ENCODE results near the gene NEU3. TPM values are rescaled to one million over a fixed set of nuclear protein-coding genes. Genes with fewer than 3 reads are reported as not detected.

NEU3 gene, protein sequence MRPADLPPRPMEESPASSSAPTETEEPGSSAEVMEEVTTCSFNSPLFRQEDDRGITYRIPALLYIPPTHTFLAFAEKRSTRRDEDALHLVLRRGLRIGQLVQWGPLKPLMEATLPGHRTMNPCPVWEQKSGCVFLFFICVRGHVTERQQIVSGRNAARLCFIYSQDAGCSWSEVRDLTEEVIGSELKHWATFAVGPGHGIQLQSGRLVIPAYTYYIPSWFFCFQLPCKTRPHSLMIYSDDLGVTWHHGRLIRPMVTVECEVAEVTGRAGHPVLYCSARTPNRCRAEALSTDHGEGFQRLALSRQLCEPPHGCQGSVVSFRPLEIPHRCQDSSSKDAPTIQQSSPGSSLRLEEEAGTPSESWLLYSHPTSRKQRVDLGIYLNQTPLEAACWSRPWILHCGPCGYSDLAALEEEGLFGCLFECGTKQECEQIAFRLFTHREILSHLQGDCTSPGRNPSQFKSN
- total RNA-seq (14.4 TPM), polyA plus RNA-seq (9.3 TPM)
- long read RNA-seq, donor 1, result 0 reads
- long read RNA-seq, donor 2, result 0 reads
- long read RNA-seq, donor 3, full-length matches to known transcripts, result 7 of 7 reads
- long read RNA-seq, donor 3, partial matches to known transcripts, result 0 of 7 reads
- long read RNA-seq, donor 3, other reads (novel, unspliced or antisense), result 0 of 7 reads
- long read RNA-seq, donor 4, full-length matches to known transcripts, result 3 of 3 reads
- long read RNA-seq, donor 4, partial matches to known transcripts, result 0 of 3 reads
- long read RNA-seq, donor 4, other reads (novel, unspliced or antisense), result 0 of 3 reads
- long read RNA-seq, donor 5, full-length matches to known transcripts, result 4 of 4 reads
- long read RNA-seq, donor 5, partial matches to known transcripts, result 0 of 4 reads
- long read RNA-seq, donor 5, other reads (novel, unspliced or antisense), result 0 of 4 reads
- long read RNA-seq, donor 6, partial matches to known transcripts, result 0 of 1 reads
- long read RNA-seq, donor 6, other reads (novel, unspliced or antisense), result 0 of 1 reads
- long read RNA-seq, donor 7, full-length matches to known transcripts, result 2 of 2 reads
- long read RNA-seq, donor 7, partial matches to known transcripts, result 0 of 2 reads
- long read RNA-seq, donor 7, other reads (novel, unspliced or antisense), result 0 of 2 reads
- long read RNA-seq, donor 8, partial matches to known transcripts, result 0 of 1 reads
- long read RNA-seq, donor 8, other reads (novel, unspliced or antisense), result 0 of 1 reads
- long read RNA-seq, donor 9, full-length matches to known transcripts, result 4 of 4 reads
- long read RNA-seq, donor 9, partial matches to known transcripts, result 0 of 4 reads
- long read RNA-seq, donor 9, other reads (novel, unspliced or antisense), result 0 of 4 reads
- long read RNA-seq, donor 10, full-length matches to known transcripts, result 3 of 3 reads
- long read RNA-seq, donor 10, partial matches to known transcripts, result 0 of 3 reads
- long read RNA-seq, donor 10, other reads (novel, unspliced or antisense), result 0 of 3 reads

DNA sequence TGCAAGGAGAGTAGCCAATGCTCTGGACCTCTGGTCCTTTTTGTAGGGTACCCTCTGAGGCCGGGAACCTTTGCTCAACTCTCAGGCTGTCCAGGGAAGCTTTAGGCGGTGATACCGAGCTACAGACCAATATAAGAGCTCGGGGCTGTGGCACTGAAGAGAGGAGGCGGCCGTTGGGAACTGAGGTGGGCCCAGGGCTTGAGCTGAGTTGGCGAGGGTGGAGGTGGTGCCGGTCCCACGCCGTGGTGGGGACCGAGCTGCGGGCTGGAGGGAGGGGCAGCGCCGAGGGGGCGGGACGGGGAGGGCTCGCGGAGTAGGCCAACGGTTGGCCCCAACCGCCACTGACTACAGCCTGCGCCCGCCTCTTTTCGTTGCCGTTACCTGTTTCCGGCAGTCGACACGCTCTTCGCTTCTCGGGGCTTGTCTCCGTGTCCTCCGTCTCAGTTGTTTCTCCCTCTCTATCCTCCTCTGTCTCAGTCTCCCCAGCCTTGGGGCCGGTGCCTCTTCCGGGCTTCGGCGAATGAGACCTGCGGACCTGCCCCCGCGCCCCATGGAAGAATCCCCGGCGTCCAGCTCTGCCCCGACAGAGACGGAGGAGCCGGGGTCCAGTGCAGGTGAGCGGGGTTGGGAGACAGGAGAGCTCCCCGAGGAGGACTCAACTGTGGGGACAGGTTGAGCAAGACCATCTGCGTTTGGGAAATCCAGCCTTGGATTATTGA, at the start of gene NEU3:
TSS of gene NEU3 (plus strand) at position 393 of the 719 bp plus-strand sequence. CDS start at position 521, 128 bp downstream.
- WGBS, result under 1% methylated on average over 46 of the region's 46 CpGs
- DNase-seq (ENCODE audit: low read depth in 6 of 9, low spot score in 9 of 9), result peak; percentile 62 to 91 (median 76)
- no peaks in the 10 kb centered on the region for H3K27me3 ChIP-seq (ENCODE audit: control insufficient read depth in 2 of 2, insufficient read depth in 1 of 2, low read length in 1 of 2)
- peaks cover 0 to 5% of the 10 kb centered on the region in 2 donors for H3K36me3 ChIP-seq (ENCODE audit: control insufficient read depth in 2 of 2, insufficient read depth in 2 of 2, low read length in 1 of 2)
- peaks cover 0 to 4% of the 10 kb centered on the region in 2 donors for H3K9me3 ChIP-seq (ENCODE audit: control insufficient read depth in 2 of 2, insufficient read depth in 1 of 2, low read length in 1 of 2)
- peaks cover 16 to 18% of the 10 kb centered on the region in 2 donors for H3K4me1 ChIP-seq (ENCODE audit: control insufficient read depth in 2 of 2, insufficient read depth in 2 of 2, low read length in 2 of 2)
- peak within 1 kb of the TSS; percentile 78 to 82 for H3K27ac ChIP-seq (ENCODE audit: low read depth in 1 of 2, low read length in 1 of 2)
- H3K4me3 ChIP-seq (ENCODE audit: low read length in 2 of 2), result peak within 1 kb of the TSS; percentile 72 to 77

DNA sequence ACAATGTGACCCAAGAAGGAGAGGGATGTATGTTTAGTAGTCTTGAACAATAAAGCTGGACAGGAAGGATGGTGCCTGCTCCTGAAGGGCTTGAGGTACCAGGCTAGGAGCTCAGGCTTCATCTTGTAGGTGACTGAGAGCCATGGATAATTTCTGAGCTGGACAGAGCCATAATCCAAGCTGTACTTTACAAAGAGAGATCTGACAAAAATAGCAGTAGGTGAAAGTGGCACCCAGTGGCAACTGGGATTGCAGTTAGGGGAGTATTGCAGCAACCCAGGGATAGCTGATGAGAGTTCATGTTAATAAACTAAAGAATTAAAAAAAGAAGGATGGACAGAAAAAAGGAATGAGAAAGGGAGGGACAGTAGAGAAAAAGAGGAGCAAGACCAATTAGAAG, 47.2 kb upstream of the NEU3 start:
- DNase-seq (ENCODE audit: low read depth in 6 of 9, low spot score in 9 of 9), result no peak
- H3K4me1 ChIP-seq (ENCODE audit: control insufficient read depth in 2 of 2, insufficient read depth in 2 of 2, low read length in 2 of 2), result no peaks in the 10 kb centered on the region
- H3K9me3 ChIP-seq (ENCODE audit: control insufficient read depth in 2 of 2, insufficient read depth in 1 of 2, low read length in 1 of 2), result no peaks in the 10 kb centered on the region
- no peak overlapping the region for H3K4me3 ChIP-seq (ENCODE audit: low read length in 2 of 2)
- H3K27ac ChIP-seq (ENCODE audit: low read depth in 1 of 2, low read length in 1 of 2), result no peak overlapping the region
- peaks cover 9 to 35% of the 10 kb centered on the region in 2 donors for H3K36me3 ChIP-seq (ENCODE audit: control insufficient read depth in 2 of 2, insufficient read depth in 2 of 2, low read length in 1 of 2)
- no peaks in the 10 kb centered on the region for H3K27me3 ChIP-seq (ENCODE audit: control insufficient read depth in 2 of 2, insufficient read depth in 1 of 2, low read length in 1 of 2)

DNA sequence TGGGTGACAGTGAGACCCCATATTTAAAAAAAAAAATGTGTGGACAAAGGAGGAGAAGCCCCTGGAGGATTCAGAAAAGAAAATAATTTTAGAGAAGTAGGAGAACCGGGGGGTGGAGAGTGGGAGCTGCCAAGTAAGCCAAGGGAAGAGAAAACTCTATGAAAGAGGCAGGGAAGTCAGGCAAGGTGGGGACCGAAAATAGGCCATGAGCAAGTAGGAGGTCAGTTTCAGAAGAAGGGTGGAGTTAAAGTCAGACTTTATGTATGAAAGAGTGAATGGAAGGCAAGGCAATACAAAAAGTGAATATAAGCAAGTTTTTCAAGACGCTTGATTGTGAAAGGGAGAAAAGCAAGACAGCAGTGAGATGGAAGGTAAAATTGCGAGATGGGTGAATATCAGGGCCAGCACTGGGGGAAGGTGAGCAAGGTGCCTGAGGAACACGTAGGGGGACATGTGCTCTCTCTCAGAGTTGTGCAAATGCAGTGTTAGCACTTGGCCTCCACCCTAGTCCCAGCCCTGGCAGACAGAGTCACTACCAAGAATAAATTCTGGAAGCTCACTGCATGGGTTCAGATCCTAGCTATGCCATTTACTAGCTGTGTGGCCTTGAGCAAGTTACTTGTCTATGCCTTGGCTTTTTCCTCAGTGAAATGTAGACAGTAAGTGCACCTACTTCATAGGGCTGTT, 46.5 kb upstream of the NEU3 start:
- peaks cover 5 to 31% of the 10 kb centered on the region in 2 donors for H3K36me3 ChIP-seq (ENCODE audit: control insufficient read depth in 2 of 2, insufficient read depth in 2 of 2, low read length in 1 of 2)
- DNase-seq (ENCODE audit: low read depth in 6 of 9, low spot score in 9 of 9), result no peak
- H3K27me3 ChIP-seq (ENCODE audit: control insufficient read depth in 2 of 2, insufficient read depth in 1 of 2, low read length in 1 of 2), result no peaks in the 10 kb centered on the region
- H3K4me3 ChIP-seq (ENCODE audit: low read length in 2 of 2), result no peak overlapping the region
- no peaks in the 10 kb centered on the region for H3K9me3 ChIP-seq (ENCODE audit: control insufficient read depth in 2 of 2, insufficient read depth in 1 of 2, low read length in 1 of 2)
- 97% methylated on average over 5 of the region's 5 CpGs for WGBS
- H3K4me1 ChIP-seq (ENCODE audit: control insufficient read depth in 2 of 2, insufficient read depth in 2 of 2, low read length in 2 of 2), result no peaks in the 10 kb centered on the region
- H3K27ac ChIP-seq (ENCODE audit: low read depth in 1 of 2, low read length in 1 of 2), result no peak overlapping the region

DNA sequence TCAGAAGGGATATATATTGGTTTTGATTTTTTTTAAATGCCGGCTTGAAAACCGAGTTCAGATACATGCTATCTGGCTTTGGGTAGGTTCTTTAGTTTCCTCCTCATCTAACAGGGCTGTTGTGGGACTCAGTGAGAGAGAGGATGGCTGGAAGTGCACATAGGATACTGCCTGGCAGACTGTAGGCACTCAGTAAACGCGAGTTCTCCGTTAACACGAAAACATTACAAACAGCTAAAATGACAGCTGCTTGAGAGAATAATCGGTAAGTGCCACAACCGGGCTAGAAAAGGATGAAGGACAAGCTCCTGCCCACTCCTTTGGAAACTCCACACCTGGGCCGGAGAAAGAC, 40.2 kb upstream of the NEU3 start:
- Histone ChIP-seq H3K36me3 (ENCODE audit: control insufficient read depth in 2 of 2, insufficient read depth in 2 of 2, low read length in 1 of 2) (peaks cover 9 to 14% of the 10 kb centered on the region in 2 donors), H3K4me3 (ENCODE audit: low read length in 2 of 2) (peak overlapping the region; percentile 90 to 93), H3K27me3 (ENCODE audit: control insufficient read depth in 2 of 2, insufficient read depth in 1 of 2, low read length in 1 of 2) (no peaks in the 10 kb centered on the region), H3K4me1 (ENCODE audit: control insufficient read depth in 2 of 2, insufficient read depth in 2 of 2, low read length in 2 of 2) (peaks cover 11 to 12% of the 10 kb centered on the region in 2 donors), H3K9me3 (ENCODE audit: control insufficient read depth in 2 of 2, insufficient read depth in 1 of 2, low read length in 1 of 2) (no peaks in the 10 kb centered on the region), H3K27ac (ENCODE audit: low read depth in 1 of 2, low read length in 1 of 2) (peak overlapping the region; percentile 71 to 91)
- DNase-seq (ENCODE audit: low read depth in 6 of 9, low spot score in 9 of 9), result peak in 2 of 9 donors; percentile 13 to 32
- 2% methylated on average over 9 of the region's 9 CpGs for WGBS

DNA sequence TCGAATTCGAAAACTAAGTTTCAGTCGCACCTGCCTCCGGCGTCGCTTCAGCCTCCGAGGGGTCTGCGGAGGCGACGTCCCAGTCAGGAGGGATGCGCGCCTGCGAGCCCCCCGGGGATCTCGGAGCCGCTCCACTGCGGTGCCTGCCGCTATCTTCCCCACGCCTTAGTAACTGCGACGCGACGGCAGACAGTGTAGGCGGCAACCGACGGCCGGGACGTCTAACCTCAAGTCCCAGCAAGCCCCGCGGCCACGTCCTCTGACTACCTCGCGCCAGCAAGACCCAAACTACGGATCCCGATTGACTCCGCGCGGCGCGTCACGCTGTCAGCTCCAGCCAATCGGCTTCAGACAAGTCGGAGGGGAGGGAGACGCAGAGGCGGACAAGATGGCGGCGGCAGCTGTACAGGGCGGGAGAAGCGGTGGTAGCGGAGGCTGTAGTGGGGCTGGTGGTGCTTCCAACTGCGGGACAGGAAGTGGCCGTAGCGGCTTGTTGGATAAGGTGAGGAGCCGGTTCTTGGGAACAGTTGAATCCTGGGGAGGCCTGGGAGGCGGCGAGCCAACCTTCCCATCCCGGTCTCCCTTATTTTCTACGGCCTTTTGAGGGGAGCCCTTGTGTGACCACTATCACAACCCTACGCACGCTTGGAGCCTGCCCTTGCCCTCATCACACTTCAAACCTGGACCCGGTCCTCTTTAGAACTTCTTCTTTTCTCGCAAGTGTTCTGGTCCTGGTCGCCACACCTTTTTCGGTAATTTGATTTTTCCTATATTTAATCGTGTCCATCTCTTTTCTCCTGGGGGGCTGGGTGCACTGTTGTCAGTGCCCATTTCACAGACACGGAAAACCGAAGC, 39.6 kb upstream of the NEU3 start, which contains the start of the genes SPCS2 and XRRA1:
TSS of gene SPCS2 (plus strand) at position 369 of the 855 bp plus-strand sequence. CDS start at position 389, 20 bp downstream.
TSS of gene XRRA1 (minus strand) at position 194 of the 855 bp plus-strand sequence. CDS start 8,213 bp downstream, outside the sequence.
- H3K27me3 ChIP-seq (ENCODE audit: control insufficient read depth in 2 of 2, insufficient read depth in 1 of 2, low read length in 1 of 2), result no peaks in the 10 kb centered on the region
- peak; percentile 93 to 98 (median 96) for DNase-seq (ENCODE audit: low read depth in 6 of 9, low spot score in 9 of 9)
- H3K4me3 ChIP-seq (ENCODE audit: low read length in 2 of 2), result peak within 1 kb of the TSS; percentile 90 to 93
- peaks cover 12 to 14% of the 10 kb centered on the region in 2 donors for H3K4me1 ChIP-seq (ENCODE audit: control insufficient read depth in 2 of 2, insufficient read depth in 2 of 2, low read length in 2 of 2)
- no peaks in the 10 kb centered on the region for H3K9me3 ChIP-seq (ENCODE audit: control insufficient read depth in 2 of 2, insufficient read depth in 1 of 2, low read length in 1 of 2)
- peak within 1 kb of the TSS; percentile 77 to 91 for H3K27ac ChIP-seq (ENCODE audit: low read depth in 1 of 2, low read length in 1 of 2)
- peaks cover 5 to 15% of the 10 kb centered on the region in 2 donors for H3K36me3 ChIP-seq (ENCODE audit: control insufficient read depth in 2 of 2, insufficient read depth in 2 of 2, low read length in 1 of 2)
- under 1% methylated on average over 67 of the region's 67 CpGs for WGBS

DNA sequence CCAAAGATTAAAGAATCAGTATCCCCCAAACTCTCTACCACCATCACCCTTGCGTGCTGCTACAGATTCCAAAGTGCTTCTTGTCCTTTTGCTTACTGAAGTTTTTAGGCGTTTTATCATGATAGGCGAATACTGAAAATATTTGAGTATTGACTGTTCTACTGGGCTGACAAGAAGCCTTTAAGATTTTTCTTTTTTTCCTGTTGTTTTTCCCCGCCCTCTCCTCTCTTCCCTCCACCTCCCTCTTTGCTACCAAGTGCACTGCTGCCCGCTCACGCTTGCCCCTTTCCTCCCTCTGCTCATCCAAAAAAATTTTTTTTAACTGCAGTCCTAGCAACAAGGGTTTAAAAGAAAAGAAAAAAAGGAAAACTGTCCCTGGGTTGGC, 39.0 kb upstream of the NEU3 start:
- 1% methylated on average over 6 of the region's 6 CpGs for WGBS
- H3K4me1 ChIP-seq (ENCODE audit: control insufficient read depth in 2 of 2, insufficient read depth in 2 of 2, low read length in 2 of 2), result peaks cover 12 to 14% of the 10 kb centered on the region in 2 donors
- peak in 2 of 9 donors; percentile 9 to 22 for DNase-seq (ENCODE audit: low read depth in 6 of 9, low spot score in 9 of 9)
- peak overlapping the region; percentile 90 to 93 for H3K4me3 ChIP-seq (ENCODE audit: low read length in 2 of 2)
- H3K9me3 ChIP-seq (ENCODE audit: control insufficient read depth in 2 of 2, insufficient read depth in 1 of 2, low read length in 1 of 2), result no peaks in the 10 kb centered on the region
- peak overlapping the region in 1 of 2 donors; percentile 77 for H3K27ac ChIP-seq (ENCODE audit: low read depth in 1 of 2, low read length in 1 of 2)
- H3K27me3 ChIP-seq (ENCODE audit: control insufficient read depth in 2 of 2, insufficient read depth in 1 of 2, low read length in 1 of 2), result no peaks in the 10 kb centered on the region
- peaks cover 0 to 13% of the 10 kb centered on the region in 2 donors for H3K36me3 ChIP-seq (ENCODE audit: control insufficient read depth in 2 of 2, insufficient read depth in 2 of 2, low read length in 1 of 2)

DNA sequence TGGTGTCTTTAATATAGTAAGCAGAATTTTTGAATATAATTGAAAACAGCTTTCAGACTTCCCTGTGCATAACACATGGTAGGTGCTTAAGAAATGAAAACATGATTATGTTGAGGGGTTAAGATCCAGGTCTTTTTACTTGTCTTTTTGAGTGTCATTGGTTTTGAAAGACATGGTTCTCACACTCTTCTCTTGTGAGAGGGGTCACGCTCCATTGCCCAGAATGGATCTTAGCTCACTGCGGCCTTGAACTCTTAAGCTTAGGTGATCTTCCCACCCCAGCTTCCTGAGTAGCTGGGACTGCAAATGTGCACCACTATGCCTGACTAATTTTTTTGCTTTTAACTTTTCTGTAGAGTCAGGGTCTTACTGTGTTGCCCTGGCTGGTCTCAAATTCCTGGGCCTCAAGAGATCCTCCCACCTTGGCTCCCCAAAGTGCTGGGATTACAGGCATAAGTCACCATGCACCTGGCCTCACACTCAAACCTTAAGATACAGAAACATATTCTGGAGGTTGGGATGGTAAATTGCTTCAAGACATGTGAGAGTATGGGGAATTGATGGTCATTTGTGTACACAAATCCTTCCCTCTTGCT, 38.3 kb upstream of the NEU3 start:
- H3K4me3 ChIP-seq (ENCODE audit: low read length in 2 of 2), result peak overlapping the region; percentile 90 to 93
- 93% methylated on average over 2 of the region's 2 CpGs for WGBS
- H3K9me3 ChIP-seq (ENCODE audit: control insufficient read depth in 2 of 2, insufficient read depth in 1 of 2, low read length in 1 of 2), result no peaks in the 10 kb centered on the region
- H3K4me1 ChIP-seq (ENCODE audit: control insufficient read depth in 2 of 2, insufficient read depth in 2 of 2, low read length in 2 of 2), result peaks cover 12 to 14% of the 10 kb centered on the region in 2 donors
- peaks cover 0 to 16% of the 10 kb centered on the region in 2 donors for H3K36me3 ChIP-seq (ENCODE audit: control insufficient read depth in 2 of 2, insufficient read depth in 2 of 2, low read length in 1 of 2)
- DNase-seq (ENCODE audit: low read depth in 6 of 9, low spot score in 9 of 9), result peak in 1 of 9 donors; percentile 3
- H3K27me3 ChIP-seq (ENCODE audit: control insufficient read depth in 2 of 2, insufficient read depth in 1 of 2, low read length in 1 of 2), result no peaks in the 10 kb centered on the region
- H3K27ac ChIP-seq (ENCODE audit: low read depth in 1 of 2, low read length in 1 of 2), result peak overlapping the region in 1 of 2 donors; percentile 77
